ENCODE measurements around the gene SPTBN5. TPM values are rescaled to one million over a fixed set of nuclear protein-coding genes. Genes with fewer than 3 reads are reported as not detected.

SPTBN5 gene
- total and polyA plus RNA-seq, 10 of the 15 experiments (the other 5 are each of a cell fraction or from before 2014, with no cell fraction given) = under 0.01 to 0.18 (median 0.04) TPM; not detected in 4

DNA sequence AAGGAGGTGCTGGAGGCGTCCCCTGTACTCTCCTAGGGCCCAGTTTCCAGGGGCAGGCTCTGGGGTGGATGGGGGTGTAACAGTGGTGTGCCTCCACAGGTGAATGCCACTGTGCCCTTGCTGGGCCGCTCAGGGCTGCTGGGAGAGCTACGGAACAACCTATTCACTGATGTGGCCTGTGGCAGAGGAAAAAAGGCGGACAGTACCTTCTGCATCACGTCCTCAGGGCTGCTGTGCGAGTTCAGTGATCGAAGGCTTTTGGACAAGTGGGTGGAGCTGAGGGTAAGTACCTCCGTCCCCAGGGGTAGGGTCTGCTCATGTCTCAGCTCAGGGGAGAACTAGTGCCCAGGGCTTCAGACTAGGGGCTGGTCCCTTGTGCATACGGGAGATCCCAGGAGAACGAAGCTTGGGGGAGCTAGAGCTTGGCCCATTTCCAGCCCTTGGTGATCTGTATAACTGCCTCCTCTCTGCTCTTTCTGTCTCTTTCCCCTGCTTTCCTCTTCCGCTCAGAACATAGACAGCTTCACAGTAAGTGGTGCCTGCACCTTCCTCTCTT, 81.0 kb downstream of the SPTBN5 start:
- CTCF ChIA-PET = interaction anchor here (1.4 to 6.3 kb wide), 8 partner anchors 17 to 347 kb away, joined by 4 to 365 read pairs (median 23); partner anchors contain the start of gene MAPKBP1
- Histone ChIP-seq H2AFZ (ENCODE audit: control insufficient read depth, low read depth, low read length) (no peak overlapping the region), H3K27ac (ENCODE audit: control insufficient read depth, insufficient read depth) (no peak overlapping the region), H3K9ac (ENCODE audit: control insufficient read depth, insufficient read depth, low read length) (no peak overlapping the region), H4K20me1 (ENCODE audit: control insufficient read depth, insufficient read depth) (no peaks in the 10 kb centered on the region), H3K27me3 (replicated peaks in 1 of 2; ENCODE audit: control insufficient read depth in 2 of 2, insufficient read depth in 2 of 2, low read length in 1 of 2) (no peaks in the 10 kb centered on the region), H3K4me3 (no peak overlapping the region), H3K4me1 (ENCODE audit: control insufficient read depth, insufficient read depth, low read length) (no peaks in the 10 kb centered on the region), H3K4me2 (ENCODE audit: control insufficient read depth, insufficient read depth) (no peak overlapping the region), H3K79me2 (ENCODE audit: control insufficient read depth, insufficient read depth, low read length) (no peaks in the 10 kb centered on the region), H3K36me3 (ENCODE audit: control insufficient read depth in 2 of 2, insufficient read depth in 2 of 2, low read length in 1 of 2) (peaks cover 0 to 18% of the 10 kb centered on the region in 2 experiments; a peak in 3 of 4 replicates), H3K9me3 (replicated peaks; ENCODE audit: control insufficient read depth, insufficient read depth, low read length) (no peaks in the 10 kb centered on the region)
- no peak for DNase-seq (ENCODE audit: low read depth, low spot score)
- in situ Hi-C loops (cut with MboI) (loop anchor here (5.0 kb wide), 1 partner anchor 41 kb away; the partner anchor contains the start of gene MAPKBP1), intact Hi-C loops (cut with micrococcal nuclease; ENCODE audit: unreplicated experiment) (loop anchor here (5.0 to 10.0 kb wide), 3 partner anchors 118 to 346 kb away; no protein-coding TSS in a partner anchor)
- no peak for FAIRE-seq
- no peak for ATAC-seq
- RAD21 ChIA-PET (ENCODE audit: unreplicated experiment) = interaction anchor here (0.5 to 12.6 kb wide), 6 partner anchors 39 to 347 kb away, joined by 3 to 305 read pairs (median 5); partner anchors contain the start of gene MAPKBP1
- 70% methylated on average over 11 of the region's 11 CpGs for WGBS (ENCODE audit: insufficient coverage, insufficient replicate concordance, low lambda C conversion rate, missing lambda C conversion rate)
- SMC1A ChIA-PET (ENCODE audit: uncharacterized antibody, unreplicated experiment) = interaction anchor here (1.2 to 8.3 kb wide), 3 partner anchors 13 to 45 kb away, joined by 4 to 268 read pairs (median 7); partner anchors contain the start of gene MAPKBP1
- no TSS peak for BruUV-seq (replicated peaks)
- no peak for TF ChIP-seq NFXL1 (IDR thresholded peaks at IDR 0.05; ENCODE audit: borderline replicate concordance)
- TF ChIP-seq, protein P1, sequence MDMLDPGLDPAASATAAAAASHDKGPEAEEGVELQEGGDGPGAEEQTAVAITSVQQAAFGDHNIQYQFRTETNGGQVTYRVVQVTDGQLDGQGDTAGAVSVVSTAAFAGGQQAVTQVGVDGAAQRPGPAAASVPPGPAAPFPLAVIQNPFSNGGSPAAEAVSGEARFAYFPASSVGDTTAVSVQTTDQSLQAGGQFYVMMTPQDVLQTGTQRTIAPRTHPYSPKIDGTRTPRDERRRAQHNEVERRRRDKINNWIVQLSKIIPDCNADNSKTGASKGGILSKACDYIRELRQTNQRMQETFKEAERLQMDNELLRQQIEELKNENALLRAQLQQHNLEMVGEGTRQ (IDR thresholded peaks at IDR 0.05; ENCODE audit: borderline replicate concordance, low read depth, low read length) = no peak
- TF ChIP-seq, protein P2, sequence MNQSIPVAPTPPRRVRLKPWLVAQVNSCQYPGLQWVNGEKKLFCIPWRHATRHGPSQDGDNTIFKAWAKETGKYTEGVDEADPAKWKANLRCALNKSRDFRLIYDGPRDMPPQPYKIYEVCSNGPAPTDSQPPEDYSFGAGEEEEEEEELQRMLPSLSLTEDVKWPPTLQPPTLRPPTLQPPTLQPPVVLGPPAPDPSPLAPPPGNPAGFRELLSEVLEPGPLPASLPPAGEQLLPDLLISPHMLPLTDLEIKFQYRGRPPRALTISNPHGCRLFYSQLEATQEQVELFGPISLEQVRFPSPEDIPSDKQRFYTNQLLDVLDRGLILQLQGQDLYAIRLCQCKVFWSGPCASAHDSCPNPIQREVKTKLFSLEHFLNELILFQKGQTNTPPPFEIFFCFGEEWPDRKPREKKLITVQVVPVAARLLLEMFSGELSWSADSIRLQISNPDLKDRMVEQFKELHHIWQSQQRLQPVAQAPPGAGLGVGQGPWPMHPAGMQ (IDR thresholded peaks at IDR 0.05; ENCODE audit: borderline replicate concordance) = no peak
- no peak for TF ChIP-seq SIX5 (IDR thresholded peaks at IDR 0.05; ENCODE audit: low read depth, low read length, severe bottlenecking)
- TF ChIP-seq STAT1 (conservative IDR thresholded peaks at IDR 0.05) = no peak
- no peak for TF ChIP-seq POU2F2 (IDR thresholded peaks at IDR 0.05; ENCODE audit: borderline replicate concordance, low read depth, low read length)
- no peak for TF ChIP-seq LARP7 (IDR thresholded peaks at IDR 0.05)
- TF ChIP-seq YY1 (IDR thresholded peaks at IDR 0.05; ENCODE audit: low read depth, low read length) = no peak
- no peak for TF ChIP-seq RAD21 (IDR thresholded peaks at IDR 0.05; ENCODE audit: insufficient read depth, low read depth, low read length)
- no peak for TF ChIP-seq FOS (IDR thresholded peaks at IDR 0.05; ENCODE audit: borderline replicate concordance, extremely low read depth, insufficient read length)
- TF ChIP-seq DPF2 (IDR thresholded peaks at IDR 0.05) = no peak
- TF ChIP-seq RBBP5 (conservative IDR thresholded peaks at IDR 0.05) = no peak
- TF ChIP-seq ZNF24 (IDR thresholded peaks at IDR 0.05) = no peak
- POLR2A ChIA-PET = interaction anchor here (0.8 kb wide), 1 partner anchor 38 kb away, joined by 3 read pairs; the partner anchor contains the start of gene MAPKBP1

All from GM12878 (cell line).